ENCODE measurements around the gene ZNF280D. TPM values are rescaled to one million over a fixed set of nuclear protein-coding genes. Genes with fewer than 3 reads are reported as not detected.

Gene ZNF280D
- total and polyA plus RNA-seq, 2 of the 13 experiments (the other 11 are each of a cell fraction or from before 2014, with no cell fraction given), result 7.1 to 11.9 TPM

DNA sequence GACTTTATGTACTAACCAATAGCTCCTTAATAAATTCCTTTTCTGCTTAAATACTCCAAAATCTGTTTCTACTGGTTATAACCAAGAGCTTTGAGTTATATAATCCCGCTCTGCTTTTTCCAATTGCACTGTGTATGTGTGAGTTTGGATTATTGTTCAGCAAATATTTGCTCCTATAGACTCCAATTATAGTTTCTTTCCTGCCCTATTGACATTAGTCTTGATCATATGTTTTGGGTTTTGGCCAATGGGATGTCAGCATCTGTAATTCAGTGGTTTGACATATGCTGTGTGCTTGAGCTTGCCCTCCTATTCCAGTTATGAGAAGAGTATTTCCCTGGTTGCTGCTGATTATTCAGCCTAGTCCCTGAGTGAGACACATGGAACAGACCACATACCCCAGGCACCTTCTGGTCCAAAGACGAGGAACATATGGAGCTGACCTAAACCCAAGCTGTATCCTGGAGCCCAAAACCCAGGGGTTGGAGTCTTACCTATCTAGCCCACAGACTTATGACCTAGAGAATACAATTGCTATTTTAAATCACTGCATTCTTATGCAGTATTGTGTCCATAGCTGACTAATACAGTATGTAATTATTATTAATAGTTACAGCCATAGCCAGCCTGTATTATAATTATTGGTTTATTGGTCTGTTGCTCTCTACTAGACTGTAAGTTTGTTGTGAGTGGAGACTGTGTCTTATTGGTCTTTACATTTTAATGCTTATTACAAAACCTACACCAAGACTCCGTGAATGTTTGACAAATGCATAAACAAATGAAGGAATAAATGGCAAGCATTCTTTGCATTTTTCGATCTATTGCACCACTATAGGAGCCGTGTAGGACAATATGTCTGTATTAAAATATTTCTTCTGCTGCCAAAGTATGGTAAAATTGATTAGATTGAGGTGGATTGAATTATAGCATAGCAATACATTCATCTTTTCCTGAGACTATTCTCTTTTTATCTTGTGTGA, 11.7 kb upstream of the ZNF280D start:
- Histone ChIP-seq H3K27ac (ENCODE audit: extremely low read length, insufficient read depth, low read length) (no peak overlapping the region), H2AFZ (ENCODE audit: low read length) (no peak overlapping the region), H3K36me3 (replicated peaks in 1 of 2; ENCODE audit: control insufficient read depth in 1 of 2, insufficient read depth in 2 of 2, low read length in 2 of 2) (no peaks in the 10 kb centered on the region), H3K79me2 (ENCODE audit: insufficient read depth, low read length) (no peaks in the 10 kb centered on the region), H3K27me3 (ENCODE audit: control insufficient read depth in 1 of 2, insufficient read depth in 2 of 2, low read length in 2 of 2) (no peaks in the 10 kb centered on the region), H3K9ac (ENCODE audit: insufficient read depth, low read depth, low read length) (no peak overlapping the region), H3K4me2 (ENCODE audit: low read depth, low read length) (no peak overlapping the region), H3K4me3 (replicated peaks in 1 of 3; ENCODE audit: insufficient read depth in 1 of 3, low read depth in 2 of 3, low read length in 3 of 3) (no peak overlapping the region), H3K4me1 (ENCODE audit: insufficient read depth, low read length) (peaks cover 7% of the 10 kb centered on the region), H4K20me1 (ENCODE audit: insufficient read depth, low read length) (no peaks in the 10 kb centered on the region), H3K9me3 (ENCODE audit: low read length) (no peaks in the 10 kb centered on the region)
- ATAC-seq (no peak), FAIRE-seq (no peak), DNase-seq (ENCODE audit: low spot score) (no peak)
- intact Hi-C loops (cut with micrococcal nuclease; ENCODE audit: unreplicated experiment), result no loop called here
- in situ Hi-C loops (cut with HindIII; ENCODE audit: extremely low pct_ligation_motif_present, low pct_unique_long_range_greater_than_20kb), result no loop called here
- no peak for TF ChIP-seq HMG20B (CRISPR knock-in tag; conservative IDR thresholded peaks at IDR 0.05)
- no peak for TF ChIP-seq ZNF615 (CRISPR knock-in tag; IDR thresholded peaks at IDR 0.05; ENCODE audit: borderline replicate concordance)
- TF ChIP-seq SMYD3 (CRISPR knock-in tag; IDR thresholded peaks at IDR 0.05), result no peak
- no peak for TF ChIP-seq HNRNPUL1 (IDR thresholded peaks at IDR 0.05; ENCODE audit: low read depth, low read length)
- no peak for TF ChIP-seq EEA1 (CRISPR knock-in tag; IDR thresholded peaks at IDR 0.05; ENCODE audit: borderline replicate concordance)
- TF ChIP-seq ZNF143 (CRISPR knock-in tag; IDR thresholded peaks at IDR 0.05), result no peak
- TF ChIP-seq ZNF75D (CRISPR knock-in tag; IDR thresholded peaks at IDR 0.05; ENCODE audit: borderline replicate concordance), result no peak
- TF ChIP-seq HNRNPH1 (optimal IDR thresholded peaks at IDR 0.05; ENCODE audit: low read depth, low read length), result no peak
- POLR2A ChIA-PET, result no interaction called here
- CTCF ChIA-PET (ENCODE audit: low intra/inter-chr PET ratio, low total read pairs), result no interaction called here
- 30% methylated on average over 5 of the region's 5 CpGs for WGBS (ENCODE audit: low lambda C conversion rate)
- BruUV-seq (replicated peaks), result no TSS peak

DNA sequence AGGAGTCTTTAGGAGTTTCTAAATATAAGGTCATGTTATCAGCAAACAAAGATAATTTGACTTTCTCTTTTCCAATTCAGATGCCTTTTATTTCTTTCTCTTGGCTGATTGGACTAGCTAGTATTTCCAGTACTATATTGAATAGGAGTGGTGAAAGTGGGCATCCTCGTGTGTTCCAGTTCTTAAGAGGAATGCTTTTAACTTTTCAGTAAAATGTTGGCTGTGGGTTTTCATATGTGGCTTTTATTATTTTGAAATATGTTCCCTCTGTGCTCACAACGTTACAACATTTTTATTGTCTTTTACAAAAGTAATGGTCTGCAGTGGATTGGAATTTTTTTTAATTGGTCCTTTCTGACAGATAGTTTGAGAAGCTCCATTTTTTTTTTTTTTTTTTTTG, 8.2 kb upstream of the ZNF280D start:
- ATAC-seq, result no peak
- Histone ChIP-seq H4K20me1 (ENCODE audit: insufficient read depth, low read length) (no peaks in the 10 kb centered on the region), H3K9me3 (ENCODE audit: low read length) (no peaks in the 10 kb centered on the region), H3K4me2 (ENCODE audit: low read depth, low read length) (no peak overlapping the region), H3K36me3 (replicated peaks in 1 of 2; ENCODE audit: control insufficient read depth in 1 of 2, insufficient read depth in 2 of 2, low read length in 2 of 2) (no peaks in the 10 kb centered on the region), H3K27me3 (ENCODE audit: control insufficient read depth in 1 of 2, insufficient read depth in 2 of 2, low read length in 2 of 2) (no peaks in the 10 kb centered on the region), H3K4me1 (ENCODE audit: insufficient read depth, low read length) (peaks cover 41% of the 10 kb centered on the region), H3K9ac (ENCODE audit: insufficient read depth, low read depth, low read length) (no peak overlapping the region), H3K27ac (ENCODE audit: extremely low read length, insufficient read depth, low read length) (no peak overlapping the region), H3K79me2 (ENCODE audit: insufficient read depth, low read length) (no peaks in the 10 kb centered on the region), H3K4me3 (replicated peaks in 1 of 3; ENCODE audit: insufficient read depth in 1 of 3, low read depth in 2 of 3, low read length in 3 of 3) (no peak overlapping the region), H2AFZ (ENCODE audit: low read length) (no peak overlapping the region)
- WGBS (ENCODE audit: low lambda C conversion rate), result 26% methylated on average over 2 of the region's 2 CpGs
- BruUV-seq (replicated peaks), result no TSS peak
- CTCF ChIA-PET (ENCODE audit: low intra/inter-chr PET ratio, low total read pairs), result no interaction called here
- no peak for DNase-seq (ENCODE audit: low spot score)
- in situ Hi-C loops (cut with HindIII; ENCODE audit: extremely low pct_ligation_motif_present, low pct_unique_long_range_greater_than_20kb) (no loop called here), intact Hi-C loops (cut with micrococcal nuclease; ENCODE audit: unreplicated experiment) (no loop called here)
- no peak for FAIRE-seq
- POLR2A ChIA-PET, result no interaction called here
- TF ChIP-seq AGO1 (IDR thresholded peaks at IDR 0.05; ENCODE audit: low read depth, low read length, poor library complexity, severe bottlenecking) (no peak), HNF4A (CRISPR knock-in tag; IDR thresholded peaks at IDR 0.05) (no peak), MIER3 (CRISPR knock-in tag; IDR thresholded peaks at IDR 0.05; ENCODE audit: borderline replicate concordance) (no peak), ZBTB7B (CRISPR knock-in tag; IDR thresholded peaks at IDR 0.05) (no peak), TGIF2 (CRISPR knock-in tag; IDR thresholded peaks at IDR 0.05) (no peak), KAT2B (IDR thresholded peaks at IDR 0.05; ENCODE audit: borderline replicate concordance, low read depth, low read length) (no peak), KLF9 (CRISPR knock-in tag; IDR thresholded peaks at IDR 0.05; ENCODE audit: low read depth) (no peak), ZBTB7A (CRISPR knock-in tag; IDR thresholded peaks at IDR 0.05) (no peak), HOXA3 (CRISPR knock-in tag; IDR thresholded peaks at IDR 0.05) (no peak)
- TF ChIP-seq, protein P1, sequence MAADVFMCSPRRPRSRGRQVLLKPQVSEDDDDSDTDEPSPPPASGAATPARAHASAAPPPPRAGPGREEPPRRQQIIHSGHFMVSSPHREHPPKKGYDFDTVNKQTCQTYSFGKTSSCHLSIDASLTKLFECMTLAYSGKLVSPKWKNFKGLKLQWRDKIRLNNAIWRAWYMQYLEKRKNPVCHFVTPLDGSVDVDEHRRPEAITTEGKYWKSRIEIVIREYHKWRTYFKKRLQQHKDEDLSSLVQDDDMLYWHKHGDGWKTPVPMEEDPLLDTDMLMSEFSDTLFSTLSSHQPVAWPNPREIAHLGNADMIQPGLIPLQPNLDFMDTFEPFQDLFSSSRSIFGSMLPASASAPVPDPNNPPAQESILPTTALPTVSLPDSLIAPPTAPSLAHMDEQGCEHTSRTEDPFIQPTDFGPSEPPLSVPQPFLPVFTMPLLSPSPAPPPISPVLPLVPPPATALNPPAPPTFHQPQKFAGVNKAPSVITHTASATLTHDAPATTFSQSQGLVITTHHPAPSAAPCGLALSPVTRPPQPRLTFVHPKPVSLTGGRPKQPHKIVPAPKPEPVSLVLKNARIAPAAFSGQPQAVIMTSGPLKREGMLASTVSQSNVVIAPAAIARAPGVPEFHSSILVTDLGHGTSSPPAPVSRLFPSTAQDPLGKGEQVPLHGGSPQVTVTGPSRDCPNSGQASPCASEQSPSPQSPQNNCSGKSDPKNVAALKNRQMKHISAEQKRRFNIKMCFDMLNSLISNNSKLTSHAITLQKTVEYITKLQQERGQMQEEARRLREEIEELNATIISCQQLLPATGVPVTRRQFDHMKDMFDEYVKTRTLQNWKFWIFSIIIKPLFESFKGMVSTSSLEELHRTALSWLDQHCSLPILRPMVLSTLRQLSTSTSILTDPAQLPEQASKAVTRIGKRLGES (CRISPR knock-in tag; IDR thresholded peaks at IDR 0.05; ENCODE audit: borderline replicate concordance), result no peak
